ENCODE data around the gene MMD2. TPM values are rescaled to one million over a fixed set of nuclear protein-coding genes. Genes with fewer than 3 reads are reported as not detected.

Gene MMD2
- total and polyA plus RNA-seq, 2 of the 8 experiments (the other 6 are each of a cell fraction or from before 2014, with no cell fraction given): 0.14 TPM; not detected in 1

GRCh38 chr7:4911111-4911828 lies 47.7 kb downstream of the MMD2 start:
- H2BK5ac ChIP-seq (ENCODE audit: low read depth, low read length): no peak overlapping the region
- CTCF ChIA-PET (ENCODE audit: partially characterized antibody): interaction anchor here (0.8 to 1.5 kb wide), 2 partner anchors 9 to 10 kb away, joined by 3 read pairs; no protein-coding TSS in a partner anchor
- TF ChIP-seq SUZ12 (IDR thresholded peaks at IDR 0.05; ENCODE audit: low read length) (no peak), BRCA1 (IDR thresholded peaks at IDR 0.05; ENCODE audit: low read depth, low read length) (no peak)
- no peak overlapping the region for H2BK120ac ChIP-seq (replicated peaks; ENCODE audit: low read depth, low read length)
- no peak overlapping the region for H3K56ac ChIP-seq (replicated peaks; ENCODE audit: insufficient read length, low read depth, low read length)
- H2AK5ac ChIP-seq (ENCODE audit: low read depth, low read length): no peak overlapping the region
- no peak overlapping the region for H2BK20ac ChIP-seq (ENCODE audit: low read length)
- no peak overlapping the region for H3K4ac ChIP-seq (replicated peaks; ENCODE audit: insufficient read length, low read depth, low read length)
- peaks cover 4 to 12% of the 10 kb centered on the region in 2 experiments; a peak in 2 of 4 replicates for H3K9me3 ChIP-seq (ENCODE audit: insufficient read depth in 2 of 2, low read depth in 1 of 2, low read length in 1 of 2)
- H3K4me3 ChIP-seq (ENCODE audit: extremely low read depth in 1 of 4, insufficient read depth in 2 of 4, low read depth in 3 of 4, low read length in 4 of 4): no peak overlapping the region
- no peaks in the 10 kb centered on the region for H3K23me2 ChIP-seq (ENCODE audit: low read depth, low read length)
- H4K5ac ChIP-seq (ENCODE audit: insufficient read length, low read depth, low read length): no peak overlapping the region
- H2BK12ac ChIP-seq (ENCODE audit: low read depth, low read length): no peak overlapping the region
- no peaks in the 10 kb centered on the region for H4K20me1 ChIP-seq (replicated peaks in 1 of 2; ENCODE audit: control insufficient read depth in 1 of 2, insufficient read depth in 2 of 2, low read length in 2 of 2)
- H3K79me2 ChIP-seq (ENCODE audit: control insufficient read depth in 1 of 2, insufficient read depth in 2 of 2, low read length in 2 of 2): no peaks in the 10 kb centered on the region
- no peaks in the 10 kb centered on the region for H3K27me3 ChIP-seq (replicated peaks in 1 of 4; ENCODE audit: control insufficient read depth in 3 of 4, extremely low read depth in 1 of 4, insufficient read depth in 3 of 4, low read length in 3 of 4)
- DNase-seq (ENCODE audit: low read depth in 1 of 2, low spot score in 2 of 2): no peak
- no peak overlapping the region for H4K91ac ChIP-seq (replicated peaks; ENCODE audit: insufficient read length, low read length)
- H2AFZ ChIP-seq (ENCODE audit: low read length): no peak overlapping the region
- POLR2A ChIA-PET (ENCODE audit: partially characterized antibody): no interaction called here
- no peak overlapping the region for H4K8ac ChIP-seq (ENCODE audit: extremely low read depth, insufficient read depth, low read length)
- no peak for FAIRE-seq
- 92% methylated on average over 20 of the region's 20 CpGs; no CpG with 5 or more reads in 1 of the 2 experiments for WGBS, 2 experiments (ENCODE audit: extremely low coverage in 1 of 2, insufficient coverage in 1 of 2, insufficient read length in 1 of 2, insufficient replicate concordance in 2 of 2, low coverage in 1 of 2, low lambda C conversion rate in 2 of 2, missing lambda C conversion rate in 1 of 2)
- no peak overlapping the region for H2BK15ac ChIP-seq (ENCODE audit: low read length)
- H3K79me1 ChIP-seq (ENCODE audit: low read depth, low read length): no peaks in the 10 kb centered on the region
- H3K9ac ChIP-seq (replicated peaks in 1 of 4; ENCODE audit: extremely low read depth in 1 of 4, low read depth in 3 of 4, low read length in 3 of 4): no peak overlapping the region
- H3K23ac ChIP-seq (ENCODE audit: insufficient read length): no peak overlapping the region
- H3K4me2 ChIP-seq (ENCODE audit: insufficient read depth in 1 of 2, low read depth in 2 of 2, low read length in 2 of 2): no peak overlapping the region
- no peak overlapping the region for H3K18ac ChIP-seq (ENCODE audit: extremely low read depth, low read length)
- no peaks in the 10 kb centered on the region for H3K4me1 ChIP-seq (replicated peaks in 1 of 4; ENCODE audit: control insufficient read depth in 3 of 4, insufficient read depth in 4 of 4, low read length in 3 of 4)
- no peak overlapping the region for H3K27ac ChIP-seq (ENCODE audit: low read depth, low read length)
- no peaks in the 10 kb centered on the region for H3K36me3 ChIP-seq (ENCODE audit: control insufficient read depth in 2 of 4, insufficient read depth in 4 of 4, low read length in 3 of 4)
- no peak overlapping the region for H3K14ac ChIP-seq (ENCODE audit: insufficient read length)

Data from H1 (cell line).